ENCODE results near the gene PHLDA1. TPM values are rescaled to one million over a fixed set of nuclear protein-coding genes. Genes with fewer than 3 reads are reported as not detected.
A peak's percentile ranks its signal among the peaks of the same experiment; 100 is the strongest.

The PHLDA1 gene
- total RNA-seq, 3 donors from 2014 or later (not counting 1 experiment from before 2014, with no cell fraction given), result 11.1 to 24.0 (median 19.1) TPM

DNA sequence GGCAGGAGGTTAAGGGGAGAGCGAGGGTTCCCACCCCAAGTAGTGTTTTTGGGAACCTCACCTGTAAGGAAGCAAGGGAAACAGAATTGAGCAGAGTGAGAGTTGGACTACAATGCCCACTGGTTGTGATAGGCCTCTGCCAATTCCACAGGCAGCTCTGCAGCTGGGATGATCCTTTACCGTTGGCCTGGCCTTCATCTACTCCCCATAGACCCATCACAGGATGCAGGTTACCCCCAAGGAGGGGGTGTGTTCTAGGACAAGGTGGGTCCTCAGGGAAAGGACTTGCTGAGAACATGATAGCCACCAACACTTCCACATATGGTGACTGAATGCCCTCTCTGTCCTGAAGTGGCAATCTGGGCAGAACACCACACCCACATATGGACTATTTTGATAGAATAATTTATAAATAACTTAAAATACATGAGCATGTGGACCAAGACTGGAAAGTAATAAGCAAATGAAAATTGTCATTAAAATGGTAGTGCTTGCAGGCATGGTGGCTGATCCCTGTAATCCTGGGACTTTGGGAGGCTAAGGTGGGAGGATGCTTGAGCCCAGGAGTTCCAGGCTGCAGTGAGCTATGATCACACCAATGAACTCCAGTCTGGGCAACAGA, 8.4 kb downstream of the PHLDA1 start:
- H3K27ac ChIP-seq (ENCODE audit: low read length), result no peak overlapping the region
- H3K9me3 Mint-ChIP-seq, result no peaks in the 10 kb centered on the region
- no peaks in the 10 kb centered on the region for H3K27me3 Mint-ChIP-seq (ENCODE audit: low read depth in 2 of 2)
- DNase-seq, result no peak
- no peaks in the 10 kb centered on the region for H3K36me3 ChIP-seq (ENCODE audit: control insufficient read depth, insufficient read depth, low read length)
- no peaks in the 10 kb centered on the region for H3K36me3 Mint-ChIP-seq
- H3K4me1 Mint-ChIP-seq, result peaks cover 36 to 37% of the 10 kb centered on the region in 2 donors
- H3K27me3 ChIP-seq (ENCODE audit: control insufficient read depth, insufficient read depth, low read length), result no peaks in the 10 kb centered on the region
- 100% methylated on average over 1 of the region's 2 CpGs for WGBS (ENCODE audit: insufficient coverage)
- TF ChIP-seq, protein P1, sequence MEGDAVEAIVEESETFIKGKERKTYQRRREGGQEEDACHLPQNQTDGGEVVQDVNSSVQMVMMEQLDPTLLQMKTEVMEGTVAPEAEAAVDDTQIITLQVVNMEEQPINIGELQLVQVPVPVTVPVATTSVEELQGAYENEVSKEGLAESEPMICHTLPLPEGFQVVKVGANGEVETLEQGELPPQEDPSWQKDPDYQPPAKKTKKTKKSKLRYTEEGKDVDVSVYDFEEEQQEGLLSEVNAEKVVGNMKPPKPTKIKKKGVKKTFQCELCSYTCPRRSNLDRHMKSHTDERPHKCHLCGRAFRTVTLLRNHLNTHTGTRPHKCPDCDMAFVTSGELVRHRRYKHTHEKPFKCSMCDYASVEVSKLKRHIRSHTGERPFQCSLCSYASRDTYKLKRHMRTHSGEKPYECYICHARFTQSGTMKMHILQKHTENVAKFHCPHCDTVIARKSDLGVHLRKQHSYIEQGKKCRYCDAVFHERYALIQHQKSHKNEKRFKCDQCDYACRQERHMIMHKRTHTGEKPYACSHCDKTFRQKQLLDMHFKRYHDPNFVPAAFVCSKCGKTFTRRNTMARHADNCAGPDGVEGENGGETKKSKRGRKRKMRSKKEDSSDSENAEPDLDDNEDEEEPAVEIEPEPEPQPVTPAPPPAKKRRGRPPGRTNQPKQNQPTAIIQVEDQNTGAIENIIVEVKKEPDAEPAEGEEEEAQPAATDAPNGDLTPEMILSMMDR (IDR thresholded peaks at IDR 0.05), result no peak
- H3K9me3 ChIP-seq (ENCODE audit: control insufficient read depth, insufficient read depth, low read length), result no peaks in the 10 kb centered on the region
- H3K4me1 ChIP-seq (ENCODE audit: control insufficient read depth, insufficient read depth, low read length), result peaks cover 27% of the 10 kb centered on the region
- ATAC-seq, result no peak
- H3K27ac Mint-ChIP-seq, result peak overlapping the region; percentile 67 to 100
- H3K4me3 Mint-ChIP-seq, result no peak overlapping the region
- H3K4me3 ChIP-seq (ENCODE audit: low read length), result no peak overlapping the region
- intact Hi-C loops (cut with micrococcal nuclease), result no loop called here

- ATAC-seq (no peak), DNase-seq (no peak)
- TF ChIP-seq, protein P1 (IDR thresholded peaks at IDR 0.05), result no peak
- no peak overlapping the region for H3K4me3 ChIP-seq (ENCODE audit: low read length)
- H3K27me3 ChIP-seq (ENCODE audit: control insufficient read depth, insufficient read depth, low read length), result no peaks in the 10 kb centered on the region
- intact Hi-C loops (cut with micrococcal nuclease), result no loop called here
- no peaks in the 10 kb centered on the region for H3K27me3 Mint-ChIP-seq (ENCODE audit: low read depth in 2 of 2)
- peak overlapping the region; percentile 67 to 100 for H3K27ac Mint-ChIP-seq
- H3K4me3 Mint-ChIP-seq, result peak overlapping the region; percentile 18
- H3K27ac ChIP-seq (ENCODE audit: low read length), result no peak overlapping the region
- no peaks in the 10 kb centered on the region for H3K36me3 ChIP-seq (ENCODE audit: control insufficient read depth, insufficient read depth, low read length)
- H3K9me3 Mint-ChIP-seq, result no peaks in the 10 kb centered on the region
- peaks cover 36 to 37% of the 10 kb centered on the region in 2 donors for H3K4me1 Mint-ChIP-seq
- H3K9me3 ChIP-seq (ENCODE audit: control insufficient read depth, insufficient read depth, low read length), result no peaks in the 10 kb centered on the region
- 95% methylated on average over 3 of the region's 3 CpGs for WGBS (ENCODE audit: insufficient coverage)
- H3K36me3 Mint-ChIP-seq, result no peaks in the 10 kb centered on the region
- peaks cover 27% of the 10 kb centered on the region for H3K4me1 ChIP-seq (ENCODE audit: control insufficient read depth, insufficient read depth, low read length)
Measured at GRCh38 chr12:76022506-76022905, 9.1 kb downstream of the PHLDA1 start.

DNA sequence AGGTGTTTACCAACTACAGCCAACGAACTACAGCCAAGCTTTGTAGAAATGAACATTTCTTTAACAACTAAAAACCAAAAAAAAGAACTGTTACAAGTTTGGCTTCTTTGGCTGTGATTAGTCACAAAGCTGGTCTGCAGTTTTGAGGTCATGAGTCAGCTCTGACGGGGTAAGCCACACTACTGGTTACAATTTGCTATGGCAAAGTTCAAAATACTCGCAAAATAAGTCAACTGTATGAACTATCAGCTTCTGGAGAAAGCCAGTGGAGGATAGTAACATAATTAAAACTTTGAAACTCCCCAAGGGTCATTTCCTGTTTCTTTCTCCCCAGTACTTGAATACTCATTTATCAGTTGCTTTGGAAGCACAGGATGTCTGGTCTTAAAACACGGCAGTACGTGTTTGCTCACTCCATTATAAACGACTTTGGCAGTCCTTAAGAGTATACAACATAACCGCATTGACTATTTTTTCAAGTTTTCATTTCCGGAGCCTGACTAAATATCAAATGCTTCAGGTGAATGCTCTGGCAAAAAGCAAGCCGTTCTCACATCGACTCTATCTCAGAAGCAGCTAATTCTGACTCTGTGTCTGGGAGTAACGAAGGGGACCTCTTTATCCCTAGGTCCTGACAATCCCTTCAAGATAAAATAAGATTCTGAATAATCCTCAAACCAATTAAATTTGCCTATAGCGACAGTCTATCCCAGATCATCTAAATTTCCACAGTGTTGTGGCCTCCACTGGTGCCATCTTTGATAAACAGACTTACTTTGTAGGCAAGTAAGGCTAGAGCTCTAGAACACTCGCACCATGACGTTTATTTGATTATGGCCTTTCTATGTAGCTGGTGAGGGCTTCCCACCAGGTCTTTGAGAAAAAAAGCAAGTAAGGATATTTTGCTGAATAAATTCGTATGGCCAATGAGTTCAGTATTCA, 10.6 kb downstream of the PHLDA1 start:
- DNase-seq, result peak; percentile 63 to 87
- Histone ChIP-seq H3K4me3 (ENCODE audit: low read length) (no peak overlapping the region), H3K27ac (ENCODE audit: low read length) (peak overlapping the region; percentile 92), H3K36me3 (ENCODE audit: control insufficient read depth, insufficient read depth, low read length) (no peaks in the 10 kb centered on the region), H3K4me1 (ENCODE audit: control insufficient read depth, insufficient read depth, low read length) (peaks cover 27% of the 10 kb centered on the region), H3K9me3 (ENCODE audit: control insufficient read depth, insufficient read depth, low read length) (no peaks in the 10 kb centered on the region), H3K27me3 (ENCODE audit: control insufficient read depth, insufficient read depth, low read length) (no peaks in the 10 kb centered on the region)
- TF ChIP-seq, protein P1 (IDR thresholded peaks at IDR 0.05), result no peak
- no peaks in the 10 kb centered on the region for H3K36me3 Mint-ChIP-seq
- 42% methylated on average over 13 of the region's 15 CpGs for WGBS (ENCODE audit: insufficient coverage)
- peak overlapping the region; percentile 84 for H3K4me3 Mint-ChIP-seq
- no peaks in the 10 kb centered on the region for H3K9me3 Mint-ChIP-seq
- H3K27ac Mint-ChIP-seq, result peak overlapping the region; percentile 99 to 100
- H3K27me3 Mint-ChIP-seq (ENCODE audit: low read depth in 2 of 2), result no peaks in the 10 kb centered on the region
- ATAC-seq, result peak; percentile 74 to 86 (median 83)
- intact Hi-C loops (cut with micrococcal nuclease), result loop anchor here (1.0 kb wide), 3 partner anchors 10 to 77 kb away; partner anchors contain the start of gene PHLDA1
- H3K4me1 Mint-ChIP-seq, result peaks cover 36 to 37% of the 10 kb centered on the region in 2 donors

Measured in natural killer cell (primary cell).